Stimulated activated CD4-positive, alpha-beta T cell treated with anti-CD3 and anti-CD28 coated beads, Interleukin-4, amount 100 ng/mL, for 1 hour (primary cell): ENCODE measurements around the gene STUM.
"Not testable (repeated sequence)": the region's sequence is repeated elsewhere in the genome, so short reads cannot be mapped to it uniquely, and the experiment has no call there.

Experiments used
- DNase-seq: peaks from one replicate; pipeline ENCODE4 v3.0.0-alpha.2; 2020

The STUM gene, protein sequence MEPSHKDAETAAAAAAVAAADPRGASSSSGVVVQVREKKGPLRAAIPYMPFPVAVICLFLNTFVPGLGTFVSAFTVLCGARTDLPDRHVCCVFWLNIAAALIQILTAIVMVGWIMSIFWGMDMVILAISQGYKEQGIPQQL

DNA sequence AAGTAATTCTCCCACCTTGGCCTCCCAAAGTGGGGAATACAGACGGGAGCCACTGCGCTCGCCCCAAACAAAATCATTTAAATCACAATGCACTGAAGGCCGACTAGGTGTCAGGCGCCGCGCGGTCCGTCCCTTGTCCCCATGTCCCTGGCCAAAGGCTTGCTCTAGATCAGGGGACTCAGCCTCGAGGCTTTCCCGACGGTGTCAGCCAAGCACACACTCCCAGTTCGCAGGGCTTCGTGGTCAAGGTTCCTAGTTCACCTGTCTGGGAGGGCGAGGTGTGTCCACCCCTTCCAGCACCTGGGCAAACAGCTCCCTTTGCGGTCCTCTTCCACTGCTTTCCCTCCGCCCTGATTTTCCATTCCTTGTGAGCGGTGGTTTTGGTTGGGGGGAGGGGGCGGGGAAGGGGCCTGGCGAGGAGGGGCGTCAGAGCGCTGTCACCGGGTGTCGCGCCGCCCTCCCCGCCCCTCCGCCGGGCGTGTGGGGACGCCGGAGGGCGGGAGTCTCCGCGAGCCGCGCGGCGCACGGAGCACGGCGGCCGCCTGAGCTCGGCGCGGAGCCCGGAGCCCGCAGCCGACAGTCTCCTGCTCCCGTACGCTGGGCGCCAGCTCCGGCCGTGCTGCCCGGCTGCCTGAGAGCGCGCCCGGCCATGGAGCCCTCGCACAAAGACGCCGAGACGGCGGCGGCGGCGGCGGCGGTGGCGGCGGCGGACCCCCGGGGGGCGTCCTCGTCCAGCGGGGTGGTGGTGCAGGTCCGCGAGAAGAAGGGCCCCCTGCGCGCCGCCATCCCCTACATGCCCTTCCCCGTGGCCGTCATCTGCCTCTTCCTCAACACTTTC lies at the start of gene STUM:
STUM (plus strand) TSS at position 509 of the 838 bp plus-strand sequence; CDS start at position 650, 141 bp downstream.
- peak; percentile 19 for DNase-seq

DNA sequence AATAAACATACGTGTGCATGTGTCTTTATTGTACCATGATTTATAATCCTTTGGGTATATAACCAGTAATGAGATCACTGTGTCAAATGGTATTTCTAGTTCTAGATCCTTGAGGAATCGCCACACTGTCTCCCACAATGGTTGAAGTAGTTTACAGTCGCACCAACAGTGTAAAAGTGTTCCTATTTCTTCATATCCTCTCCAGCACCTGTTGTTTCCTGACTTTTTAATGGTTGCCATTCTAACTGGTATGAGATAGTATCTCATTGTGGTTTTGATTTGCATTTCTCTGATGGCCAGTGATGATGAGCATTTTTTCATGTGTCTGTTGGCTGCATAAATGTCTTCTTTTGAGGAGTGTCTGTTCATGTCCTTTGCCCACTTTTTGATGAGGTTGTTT lies 48.9 kb upstream of the STUM start:
- not testable (repeated sequence) for DNase-seq

DNA sequence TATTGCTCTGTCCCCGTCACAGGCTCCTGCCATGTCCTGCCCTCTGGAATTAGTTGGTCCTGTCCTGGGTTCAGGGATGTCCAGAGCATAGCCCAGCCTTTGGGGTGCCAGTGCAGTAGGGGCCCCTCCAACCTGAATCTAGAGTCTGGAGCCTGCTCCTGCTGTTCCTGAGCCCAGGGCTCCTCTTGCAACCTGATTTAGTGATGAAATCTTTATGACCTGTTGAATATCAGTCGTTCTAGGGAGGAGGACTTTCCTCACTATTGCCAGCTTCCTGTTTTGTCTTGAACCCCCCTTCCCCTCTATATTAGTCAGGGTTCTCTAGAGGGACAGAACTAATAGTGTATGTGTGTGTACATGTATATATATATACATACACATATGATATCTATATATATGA lies 42.5 kb upstream of the STUM start:
- no peak for DNase-seq

DNA sequence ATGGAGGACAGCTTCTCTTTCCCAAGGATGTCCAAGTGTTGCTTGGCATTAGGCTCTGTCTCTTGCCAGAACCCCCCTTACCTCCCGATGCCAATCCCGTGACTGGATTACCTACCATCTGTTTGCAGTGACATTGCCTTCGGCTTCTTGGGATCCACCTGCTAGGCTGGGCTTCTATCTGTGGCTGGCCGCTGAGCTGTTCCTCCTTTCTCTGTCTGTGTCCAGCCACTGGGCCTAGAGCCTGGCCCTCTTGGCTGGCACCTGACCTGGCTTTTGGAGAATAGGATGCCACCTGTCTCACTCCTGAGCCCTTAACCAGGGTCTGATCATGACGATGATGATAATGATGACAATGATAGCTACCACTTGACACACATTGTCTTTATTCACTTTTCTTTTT lies 41.6 kb upstream of the STUM start:
- DNase-seq = no peak

DNA sequence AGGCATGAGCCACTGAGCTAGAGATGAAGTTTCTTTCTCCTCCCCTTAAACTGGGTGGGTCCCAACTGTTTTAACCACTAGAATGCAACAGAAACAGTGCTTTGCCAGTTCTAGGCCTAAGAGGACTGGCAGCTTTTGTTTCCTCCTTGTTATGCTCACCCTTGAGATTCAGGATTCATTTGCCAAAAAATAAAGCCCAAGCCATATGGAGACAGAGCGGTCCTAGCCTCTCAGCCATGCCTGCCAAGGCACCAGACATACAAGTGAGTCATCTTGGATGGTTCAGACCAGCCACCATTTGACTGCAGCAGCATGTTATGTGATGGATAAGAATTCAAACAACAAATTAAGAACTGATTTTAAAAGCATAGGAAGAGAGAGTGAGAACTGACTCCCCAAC lies 38.1 kb upstream of the STUM start:
- DNase-seq = no peak

DNA sequence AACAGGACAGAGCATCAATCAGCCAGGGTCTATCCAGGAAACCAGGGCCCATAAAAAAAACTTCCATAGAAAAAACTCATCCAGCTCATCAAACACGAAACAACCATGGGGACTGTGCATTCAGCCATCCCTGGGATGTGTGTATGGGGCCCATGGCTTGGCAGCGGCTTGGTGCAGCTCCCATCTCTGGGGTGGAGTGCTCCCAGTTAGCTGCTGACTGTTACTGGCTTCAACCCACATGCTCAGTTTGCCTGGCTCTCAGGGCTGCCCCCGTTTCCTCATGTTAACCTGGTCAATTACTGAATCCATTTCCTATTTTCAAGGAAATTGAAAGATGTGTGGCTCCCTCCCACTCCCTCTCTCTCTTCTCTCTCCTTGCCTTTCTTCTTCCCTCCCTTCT lies 37.3 kb upstream of the STUM start:
- no peak for DNase-seq

DNA sequence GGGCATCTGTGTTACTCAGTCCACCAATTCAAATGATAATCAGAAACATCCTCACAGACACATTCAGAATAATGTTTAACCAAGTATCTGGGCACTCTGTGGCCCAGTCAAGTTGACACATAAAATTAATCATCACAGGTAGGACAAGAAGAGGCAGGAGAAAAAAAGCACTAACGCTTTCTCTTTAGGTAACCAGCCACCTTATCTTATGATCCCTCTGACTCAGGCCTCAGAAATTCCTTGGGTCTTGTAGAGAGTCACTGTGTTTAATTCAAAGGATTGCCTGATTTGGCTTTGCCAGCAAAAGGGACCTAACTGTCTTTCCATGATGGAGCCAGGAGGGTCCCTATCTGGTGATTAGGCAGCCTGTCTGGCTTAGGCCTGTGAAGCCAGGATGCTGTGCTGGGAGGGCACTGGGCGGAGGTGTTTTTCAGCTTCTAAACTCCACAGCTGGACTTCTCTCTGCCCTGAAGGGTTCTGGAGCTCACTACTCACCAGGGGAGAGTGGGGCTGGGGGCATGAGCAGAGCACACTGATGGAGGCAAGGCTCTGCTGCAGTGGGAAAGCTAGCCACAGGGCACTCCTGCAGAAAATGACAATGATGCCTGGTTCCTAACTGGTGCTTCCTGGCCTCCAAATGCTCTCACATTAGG lies 36.4 kb upstream of the STUM start:
- DNase-seq = no peak

DNA sequence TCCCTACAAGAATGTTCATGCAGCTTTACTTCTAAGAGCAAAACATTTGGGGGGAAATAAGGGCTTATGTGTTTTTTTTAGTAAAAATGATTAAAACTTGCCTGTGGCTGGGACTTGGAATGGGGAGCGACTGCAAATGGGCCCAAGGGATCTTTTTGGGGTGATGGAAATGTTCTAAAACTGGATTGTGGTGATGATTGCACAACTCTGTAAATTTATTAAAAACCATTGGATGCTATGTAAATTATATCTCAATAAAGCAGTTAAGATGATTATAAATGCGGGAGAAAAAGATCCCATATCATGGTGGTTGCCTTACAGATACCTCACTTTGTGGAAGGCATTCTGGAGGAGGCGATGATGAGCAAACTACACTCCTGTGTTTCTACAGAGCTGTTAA lies 30.2 kb upstream of the STUM start:
- DNase-seq = no peak

DNA sequence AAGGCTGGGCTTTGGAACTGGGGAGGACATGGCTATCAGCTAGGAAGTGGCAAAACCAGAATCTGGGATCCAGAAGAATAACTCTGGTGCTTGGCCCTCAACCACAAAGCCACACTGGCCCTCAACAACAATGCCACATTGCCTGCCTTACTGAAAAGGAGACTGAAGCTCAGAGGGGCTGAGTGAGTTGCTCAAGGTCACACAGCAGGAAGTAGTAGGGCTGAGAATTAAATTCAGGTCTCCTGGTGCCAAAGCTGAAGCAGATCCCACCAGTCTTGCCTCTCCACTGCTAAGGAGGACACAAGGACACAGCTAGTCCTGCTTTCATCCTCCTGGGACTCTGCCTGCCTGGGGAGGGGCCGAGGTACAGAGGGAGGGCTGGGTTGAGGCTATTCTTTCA lies 29.4 kb upstream of the STUM start:
- DNase-seq = no peak

DNA sequence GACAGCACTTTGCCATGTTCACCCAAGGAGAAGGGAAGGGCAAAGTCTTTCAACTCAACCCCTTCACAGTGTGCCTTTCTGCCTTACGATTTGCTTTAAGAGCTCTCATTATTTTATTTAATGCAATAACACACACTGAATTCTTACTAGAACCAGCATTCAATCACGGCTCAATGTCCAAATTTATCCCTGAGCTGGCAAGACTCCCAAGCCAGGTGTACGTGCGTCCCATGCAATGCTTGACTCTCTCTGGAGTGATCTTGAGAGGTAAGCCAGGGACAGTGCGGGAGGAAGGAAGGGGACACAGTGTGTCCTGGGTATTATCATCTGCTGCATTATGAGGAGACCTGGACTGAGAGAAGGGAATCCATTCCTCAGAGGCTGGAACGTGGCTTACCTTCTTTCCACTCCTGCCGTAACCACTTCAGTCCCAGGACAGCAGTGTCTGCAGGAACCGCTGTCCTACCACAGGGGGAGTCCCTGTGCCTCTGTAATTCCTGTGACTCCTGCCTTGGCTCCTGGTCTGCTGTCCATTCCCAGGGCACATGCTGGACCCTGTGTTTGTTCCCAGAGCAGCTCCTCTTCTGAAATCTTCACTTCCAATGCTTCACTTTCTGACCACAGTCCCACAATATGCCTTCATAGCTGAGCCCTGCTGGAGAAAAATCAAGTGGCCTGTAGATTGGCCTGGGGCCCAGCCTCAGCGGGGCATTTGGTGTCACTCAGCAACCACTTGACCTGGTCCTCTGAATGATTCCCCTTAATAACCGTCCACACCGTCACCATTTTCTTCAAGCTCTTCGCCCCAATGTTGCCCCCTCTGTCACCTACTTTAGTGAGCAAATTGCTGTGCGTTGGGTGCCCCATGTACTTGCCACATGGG lies 28.6 kb upstream of the STUM start:
- no peak for DNase-seq

DNA sequence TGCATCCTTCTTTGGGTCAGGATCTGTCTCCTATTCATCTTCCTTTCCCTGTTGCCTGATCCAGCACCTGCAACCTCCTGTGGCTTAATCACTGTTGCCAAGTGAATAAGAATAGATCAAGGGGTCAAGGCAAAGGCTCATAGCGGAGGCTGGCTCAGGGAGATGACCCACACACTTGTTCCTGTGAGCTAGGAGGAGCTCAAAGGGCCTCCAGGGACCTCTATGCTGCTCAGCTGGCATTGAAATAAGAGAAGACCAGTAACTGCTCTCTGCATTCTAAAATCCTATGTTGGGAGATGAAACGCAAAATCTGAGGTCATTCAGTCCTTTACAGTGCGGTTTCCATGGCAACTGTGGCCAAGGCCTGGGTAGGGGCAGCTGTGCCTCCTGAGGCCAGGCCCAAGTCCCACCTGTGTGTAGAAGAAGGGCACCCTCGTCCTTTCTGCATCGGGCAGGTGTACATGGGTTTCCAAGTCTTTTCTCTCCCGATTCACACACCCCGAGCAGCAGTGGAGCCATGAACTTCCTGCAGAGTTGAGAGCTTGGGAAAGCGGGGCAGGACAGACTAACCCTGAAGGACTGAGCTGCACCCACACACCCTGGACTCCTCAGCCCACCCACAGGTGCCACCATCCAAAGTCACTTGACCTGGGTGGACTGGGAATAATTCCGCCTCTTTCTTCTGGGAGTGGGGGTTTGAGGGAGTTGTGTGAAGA lies 27.8 kb upstream of the STUM start:
- DNase-seq = no peak

DNA sequence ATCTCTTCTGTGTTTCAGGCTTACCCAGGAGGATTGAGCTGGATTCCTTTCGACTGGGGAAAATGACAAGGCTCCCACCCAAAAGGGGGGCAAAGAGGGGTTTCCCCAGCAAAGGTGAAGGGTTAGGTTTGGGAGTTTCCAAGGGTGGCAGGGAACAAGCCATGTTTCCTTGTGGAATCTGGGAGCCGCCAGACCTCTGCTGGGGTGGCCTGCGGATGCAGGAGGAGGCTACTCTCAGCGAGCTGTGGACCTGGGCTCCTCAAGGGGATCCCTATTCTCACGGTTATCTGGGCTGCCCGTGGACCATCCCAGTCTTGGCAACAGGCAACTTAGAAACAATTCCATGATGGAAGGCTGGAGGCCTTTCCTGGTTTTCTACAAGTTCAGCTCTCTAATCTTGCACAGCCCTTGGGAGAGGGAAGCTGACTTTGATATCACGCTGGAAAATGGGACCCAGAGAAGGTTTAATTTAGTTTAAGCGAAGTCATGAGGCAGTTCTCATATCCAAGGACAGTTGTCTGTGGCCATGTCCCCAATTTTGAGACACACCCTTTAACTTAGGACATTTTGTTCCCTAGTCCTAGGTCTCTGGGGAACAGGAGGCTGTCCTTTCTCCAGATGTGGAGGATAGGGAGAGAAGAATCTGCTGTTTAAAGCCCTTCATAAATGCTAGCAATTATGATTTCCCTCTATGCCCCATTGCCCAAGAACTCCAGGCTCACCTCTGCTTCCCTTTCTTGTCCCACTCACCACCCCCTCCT lies 24.7 kb upstream of the STUM start:
- no peak for DNase-seq

DNA sequence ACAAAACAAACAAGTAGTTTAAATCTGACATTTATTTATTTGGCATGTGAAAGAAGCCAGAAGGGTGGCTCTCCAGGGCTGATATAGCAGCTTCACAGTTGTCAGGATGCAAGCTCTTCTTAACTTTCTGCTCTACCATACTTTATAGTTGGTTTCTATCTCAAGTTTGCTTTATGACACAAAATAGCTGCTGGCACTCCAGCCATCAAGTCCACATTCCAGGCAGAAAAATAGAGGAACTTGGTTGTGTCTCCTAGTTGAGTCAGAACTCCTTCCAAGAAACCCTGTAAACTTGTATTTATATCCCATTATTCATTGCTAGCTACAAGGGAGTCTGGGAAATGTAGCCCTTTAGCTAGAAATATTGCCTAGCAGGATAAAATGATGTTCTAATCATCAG lies 24.0 kb upstream of the STUM start:
- no peak for DNase-seq

DNA sequence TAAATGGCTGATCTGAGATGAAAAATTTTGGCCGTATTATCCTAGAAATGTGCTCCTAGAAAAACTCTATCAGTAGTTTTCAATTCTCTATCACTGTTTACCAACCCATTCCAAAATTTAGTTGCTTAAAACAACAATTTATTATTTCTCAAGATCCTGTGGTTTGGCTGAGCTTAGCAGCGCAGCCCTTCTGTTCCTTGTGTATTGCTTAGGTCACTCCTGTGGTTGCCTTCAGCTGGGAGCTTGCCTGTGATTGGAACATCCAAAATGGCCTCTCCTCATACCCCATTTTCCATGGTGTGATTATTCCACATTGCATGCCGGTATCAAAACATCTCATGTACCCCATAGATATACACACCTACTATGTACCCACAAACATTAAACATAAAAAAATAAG lies 22.8 kb upstream of the STUM start:
- no peak for DNase-seq

DNA sequence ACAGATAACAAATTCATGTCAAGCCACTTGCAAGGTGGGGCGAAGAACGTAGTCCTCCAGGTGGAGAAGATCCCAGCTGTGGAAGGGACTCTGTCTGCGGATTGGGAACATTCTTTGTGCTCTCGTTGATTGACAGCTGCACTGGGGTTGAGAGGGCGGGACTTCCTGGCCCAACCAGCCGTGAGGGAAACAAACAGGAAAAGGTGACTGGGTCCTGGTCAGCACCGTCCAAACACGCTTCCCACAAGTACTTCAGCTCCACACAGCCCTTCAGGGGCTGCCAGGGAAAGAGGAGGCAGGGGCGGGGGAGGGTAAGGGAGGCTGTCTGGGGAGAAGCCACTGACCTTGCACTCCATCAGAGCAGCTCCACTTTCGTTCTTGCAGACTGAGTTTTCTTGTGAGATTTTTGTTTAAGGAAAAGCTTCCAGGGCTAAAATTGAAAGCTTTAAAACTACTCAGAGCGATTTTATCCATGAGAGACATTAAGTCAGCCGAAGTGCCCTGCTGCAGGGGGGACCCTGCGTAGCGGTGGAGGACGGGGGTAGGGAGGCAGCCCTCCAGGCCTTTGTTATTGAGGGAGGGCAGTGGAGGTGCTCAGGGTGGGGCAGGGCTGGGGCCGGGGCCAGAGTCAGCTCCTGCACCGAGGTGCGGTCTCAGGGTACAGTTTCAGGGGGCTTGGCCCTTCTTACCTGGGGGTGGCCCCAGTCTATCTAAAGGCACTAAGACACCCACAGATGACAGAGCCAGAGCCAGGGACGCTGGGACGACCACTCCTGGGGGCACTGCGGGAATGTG lies 21.6 kb upstream of the STUM start:
- no peak for DNase-seq

DNA sequence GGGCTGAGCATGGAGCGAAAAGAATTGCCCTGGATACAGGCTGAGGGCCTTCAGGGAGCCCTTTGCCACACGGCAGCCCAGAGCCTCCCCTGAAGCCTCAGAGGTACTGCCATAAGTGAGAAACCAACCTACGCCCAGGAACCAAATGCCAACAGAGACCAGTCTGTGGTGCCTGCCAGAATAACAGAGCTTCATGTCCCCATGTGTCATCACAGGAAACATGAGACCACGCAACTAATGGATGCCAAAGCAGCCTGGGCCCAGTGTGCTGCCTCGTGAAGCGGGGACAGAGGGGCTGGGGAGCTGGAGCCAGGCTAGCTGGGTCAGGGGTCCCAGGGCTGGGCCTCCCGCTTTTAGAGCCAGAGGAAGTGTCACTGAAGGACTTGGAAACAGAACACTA lies 18.7 kb upstream of the STUM start:
- DNase-seq = no peak

DNA sequence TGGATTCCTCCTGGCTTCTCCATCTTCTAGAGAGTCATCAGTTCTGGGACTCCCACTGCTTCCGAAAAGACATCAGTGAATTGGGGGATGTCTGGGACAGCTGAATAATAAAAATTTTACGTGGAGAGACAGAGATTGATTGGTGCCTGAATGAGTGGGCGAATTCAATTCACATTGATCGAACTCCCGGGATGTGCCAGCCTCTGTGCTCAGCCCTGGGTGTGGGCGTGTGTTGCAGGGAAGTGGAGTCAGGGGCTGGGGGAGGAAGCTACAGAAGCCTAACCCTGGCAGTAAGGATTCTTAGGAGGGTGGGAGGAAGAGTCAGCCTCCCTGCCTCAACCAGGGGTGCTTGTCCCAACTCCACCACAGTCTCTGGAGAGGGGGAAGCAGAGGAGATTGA lies 18.0 kb upstream of the STUM start:
- DNase-seq = no peak

DNA sequence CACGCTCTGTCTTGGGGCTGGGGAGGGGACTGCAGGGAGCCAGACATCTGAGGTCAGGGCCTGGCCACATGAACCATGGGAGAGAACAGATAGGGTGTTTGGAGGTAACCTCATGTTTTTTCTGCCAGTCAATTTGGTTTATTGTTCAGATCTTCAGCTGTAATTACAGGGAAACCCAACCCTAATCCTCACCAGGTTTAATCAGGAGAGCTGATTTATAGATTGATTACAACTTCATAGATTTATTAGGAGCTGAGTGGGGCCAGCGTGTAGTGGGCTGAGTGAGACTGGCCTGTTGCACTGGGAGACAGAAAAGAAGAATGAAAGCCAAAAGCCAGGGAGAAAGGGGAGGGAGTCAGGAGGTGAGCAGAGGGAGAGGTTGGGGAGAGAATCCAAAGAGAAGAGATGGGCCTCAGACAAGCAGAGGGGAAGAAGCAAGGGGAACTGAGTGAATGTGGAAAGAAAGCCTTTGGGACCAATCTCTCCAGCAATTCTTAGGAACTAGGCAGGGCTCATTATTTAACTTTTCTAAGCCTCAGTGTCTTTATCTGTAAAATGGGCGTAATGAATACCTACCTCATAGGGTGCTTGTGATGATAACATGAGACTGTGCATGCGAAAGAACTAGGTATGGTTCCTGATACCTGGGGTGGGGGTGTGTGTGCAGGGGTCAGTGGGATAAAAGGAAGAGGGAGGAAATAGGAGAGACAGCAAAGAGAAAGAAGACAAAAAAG lies 17.0 kb upstream of the STUM start:
- no peak for DNase-seq

DNA sequence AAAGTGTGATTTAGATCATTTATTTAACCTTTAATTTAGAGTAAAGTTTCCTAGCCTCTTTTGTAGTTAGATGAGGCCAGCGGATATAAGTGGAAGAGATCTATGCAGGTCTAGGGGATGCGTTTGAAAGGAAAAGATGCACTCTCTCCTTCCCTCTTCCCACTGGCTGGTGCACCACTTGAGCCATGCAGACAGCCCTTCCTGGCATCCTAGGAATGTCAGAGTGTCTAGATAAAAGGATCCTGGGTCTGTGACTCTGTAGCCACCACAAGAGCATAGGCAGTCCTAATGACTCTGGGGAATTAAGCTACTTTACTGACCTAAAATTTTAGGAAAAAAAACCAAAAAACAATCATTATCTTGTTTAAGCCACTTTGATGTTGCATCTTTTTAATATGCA lies 16.0 kb upstream of the STUM start:
- DNase-seq = no peak

DNA sequence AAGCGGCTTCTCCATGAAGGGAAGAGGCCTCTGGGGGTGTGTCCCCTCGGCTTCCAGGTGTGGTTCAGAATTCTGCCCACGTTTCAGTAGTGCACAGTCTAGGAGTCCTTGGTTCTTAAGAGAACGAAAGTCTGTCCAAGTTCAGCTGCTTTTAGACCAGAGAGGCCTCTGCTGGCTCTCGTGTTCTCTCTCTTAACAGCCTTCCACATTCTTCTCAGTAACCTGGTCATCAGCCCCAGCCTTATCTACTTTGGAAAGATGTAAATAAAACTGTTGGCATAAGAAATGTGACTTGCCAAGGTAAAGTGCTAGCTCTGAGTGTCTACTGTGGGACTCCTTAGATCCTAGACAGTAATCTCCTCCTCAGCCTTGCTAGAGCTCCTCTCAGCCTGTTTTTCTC lies 15.3 kb upstream of the STUM start:
- no peak for DNase-seq
